Central memory CD4-positive, alpha-beta T cell (primary cell): ENCODE results near the gene RETN.
A peak's percentile ranks its signal among the peaks of the same experiment; 100 is the strongest.

ENCODE experiments used
- DNase-seq: peaks from one replicate; pipeline ENCODE4 v3.0.0; 2022
- total RNA-seq, 3 experiments: gene quantifications; one replicate each; lab custom pipeline; 2026; lab: John Stamatoyannopoulos, UW

RETN gene
- 0 reads per million in 3 experiments for total RNA-seq

- DNase-seq: no peak
Observed at GRCh38 chr19:7668842-7669241, at the start of gene RETN. Gene RETN, plus strand, starts transcription at chr19:7669049. Its CDS starts 278 bp downstream, at chr19:7669327.

GRCh38 chr19:7619671-7620441, 49.0 kb upstream of the RETN start:
- no peak for DNase-seq

DNA sequence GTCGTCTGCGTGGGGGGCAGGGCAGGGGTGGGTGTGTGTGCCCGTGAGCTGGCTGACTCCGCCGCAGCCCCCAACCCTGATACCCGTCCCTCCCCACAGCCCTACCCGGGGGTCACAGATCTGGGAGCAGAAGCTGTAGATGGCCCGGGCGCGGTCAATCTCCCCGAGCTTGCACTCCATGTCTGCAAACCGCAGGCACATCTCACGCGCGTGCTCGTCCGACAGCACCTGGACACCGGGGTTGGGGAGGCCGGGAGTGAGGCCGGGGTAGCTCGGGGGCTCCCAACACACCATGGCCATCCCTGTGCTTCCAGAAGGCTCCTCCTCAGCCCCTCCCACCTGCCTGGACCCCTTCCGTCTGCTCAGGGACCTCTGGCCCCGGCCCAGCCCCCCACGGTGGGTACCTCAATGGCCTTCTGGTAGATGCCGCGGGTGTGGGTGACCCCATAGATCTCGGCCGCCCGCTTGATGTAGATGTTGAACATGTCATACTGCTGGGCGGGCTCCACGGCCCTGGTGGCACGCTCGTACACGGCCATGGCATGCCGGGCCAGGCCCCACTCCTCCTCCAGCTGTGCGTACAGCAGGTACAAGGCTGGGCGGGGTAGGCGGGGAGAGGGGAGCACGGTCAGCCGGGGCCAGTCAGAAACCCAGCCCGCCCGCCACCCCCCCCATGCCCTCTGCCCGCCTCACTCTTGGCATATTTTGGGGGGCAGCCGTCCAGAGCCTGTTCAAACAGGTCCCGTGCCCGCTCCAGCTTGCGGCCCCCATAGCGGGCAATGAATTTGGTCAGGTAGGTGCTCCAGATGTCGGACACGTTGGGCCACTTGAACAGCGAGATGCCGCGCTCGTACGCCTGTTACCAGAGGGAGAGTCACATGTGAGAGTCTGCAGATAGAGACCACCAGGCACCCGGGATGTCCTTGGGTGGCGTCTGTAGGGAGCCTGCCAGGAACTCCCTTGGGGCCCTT, 48.1 kb upstream of the RETN start:
- no peak for DNase-seq

DNA sequence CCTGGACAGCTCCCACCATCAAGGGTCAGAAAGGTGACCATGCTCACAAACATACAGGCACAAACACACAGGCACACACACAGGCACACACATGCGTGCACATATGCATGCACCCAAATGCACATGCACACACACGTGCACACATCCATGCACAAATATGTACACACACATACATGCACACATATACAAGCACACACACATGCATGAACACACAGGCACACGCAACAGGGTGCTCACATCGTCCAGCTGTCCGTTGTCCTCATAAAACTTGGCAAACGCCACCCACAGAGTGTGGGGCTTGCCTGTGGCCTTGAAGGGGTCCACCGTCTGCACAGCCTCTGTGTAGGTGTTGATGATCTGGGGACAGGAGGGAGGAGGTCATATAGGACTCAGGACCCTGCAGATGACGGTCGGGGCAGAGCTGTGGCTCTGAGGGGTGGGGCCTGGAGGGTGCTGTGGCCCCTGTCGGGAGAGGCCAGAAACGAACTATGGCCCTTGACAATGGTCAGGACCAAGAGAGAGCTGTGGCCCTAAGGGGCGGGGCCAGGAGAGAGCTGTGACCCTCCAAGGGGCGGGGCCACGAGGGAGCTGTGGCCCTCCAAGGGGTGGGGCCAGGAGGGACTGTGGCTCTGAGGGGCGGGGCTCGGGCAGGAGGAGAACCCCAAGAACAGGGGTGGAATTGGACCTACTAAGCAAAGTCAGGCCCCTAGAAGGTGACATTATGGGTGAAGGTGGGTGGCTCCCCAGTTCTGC, 45.7 kb upstream of the RETN start:
- DNase-seq: no peak

- no peak for DNase-seq
Observed at GRCh38 chr19:7623725-7624603, 44.9 kb upstream of the RETN start.

- DNase-seq: no peak
Observed at GRCh38 chr19:7624810-7625209, 44.0 kb upstream of the RETN start.

DNA sequence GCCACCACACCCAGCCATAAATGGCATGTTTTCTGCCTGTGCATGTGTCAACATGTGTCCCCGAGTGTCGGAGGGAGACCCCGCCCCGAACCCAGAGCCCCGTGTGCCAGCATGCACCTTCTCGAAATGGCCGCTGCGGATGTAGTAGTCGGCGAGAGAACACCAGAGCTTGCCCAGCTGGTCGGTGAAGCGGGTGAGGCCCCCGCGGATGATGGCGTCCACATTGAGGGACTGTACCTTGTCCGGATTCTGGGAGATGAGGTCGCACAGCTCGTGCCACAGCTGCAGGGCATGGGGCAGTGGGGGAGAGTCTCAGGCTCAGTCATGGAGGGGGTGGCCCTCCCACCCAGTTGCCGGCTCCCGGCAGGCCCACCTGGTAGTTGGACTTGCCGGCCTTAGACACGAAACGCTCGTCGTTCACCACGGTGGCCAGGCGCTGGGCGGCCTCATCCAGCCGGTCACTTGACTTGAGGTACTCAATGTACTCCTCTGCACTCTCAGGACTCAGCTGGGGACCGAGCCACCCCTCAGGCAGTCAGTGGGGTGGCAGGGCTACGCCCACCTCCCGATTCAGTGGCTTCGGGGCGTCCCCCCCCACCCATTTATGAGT, 43.0 kb upstream of the RETN start:
- no peak for DNase-seq

- DNase-seq: no peak
Observed at GRCh38 chr19:7627166-7627565, 41.7 kb upstream of the RETN start.

DNA sequence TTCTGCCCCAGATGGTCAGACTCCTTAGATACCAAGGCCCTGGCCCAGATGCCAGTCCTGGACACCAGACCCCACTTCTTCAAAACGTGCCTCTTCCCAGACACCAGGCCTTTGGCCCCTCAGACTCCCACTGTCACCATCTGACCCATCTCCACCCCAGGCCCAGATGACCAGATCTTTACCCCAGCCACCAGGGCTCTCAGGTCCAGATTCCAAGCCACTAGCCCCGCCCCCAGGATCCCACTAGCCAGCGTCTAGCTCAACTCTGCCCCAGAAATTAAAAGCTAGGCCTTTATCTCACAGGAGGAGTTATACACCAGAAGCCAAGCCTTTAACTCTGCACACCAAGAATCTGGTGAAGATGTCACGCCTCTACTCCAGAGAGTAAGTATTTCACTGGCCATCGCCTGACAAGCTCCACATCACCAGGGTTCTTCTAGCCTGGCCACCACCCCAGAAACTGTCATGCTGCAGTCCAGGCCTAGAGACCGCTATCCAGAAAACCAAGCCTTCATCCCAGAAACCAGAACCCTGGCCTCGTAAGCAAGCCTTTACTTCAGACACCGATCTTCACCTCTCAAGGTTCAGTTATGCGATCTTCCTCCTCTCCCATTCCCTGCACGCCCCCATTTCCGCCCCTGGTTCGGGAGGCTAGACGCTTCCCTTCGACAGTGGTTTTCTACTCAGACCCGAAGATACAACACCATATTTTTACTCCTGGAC, 40.1 kb upstream of the RETN start:
- no peak for DNase-seq

DNA sequence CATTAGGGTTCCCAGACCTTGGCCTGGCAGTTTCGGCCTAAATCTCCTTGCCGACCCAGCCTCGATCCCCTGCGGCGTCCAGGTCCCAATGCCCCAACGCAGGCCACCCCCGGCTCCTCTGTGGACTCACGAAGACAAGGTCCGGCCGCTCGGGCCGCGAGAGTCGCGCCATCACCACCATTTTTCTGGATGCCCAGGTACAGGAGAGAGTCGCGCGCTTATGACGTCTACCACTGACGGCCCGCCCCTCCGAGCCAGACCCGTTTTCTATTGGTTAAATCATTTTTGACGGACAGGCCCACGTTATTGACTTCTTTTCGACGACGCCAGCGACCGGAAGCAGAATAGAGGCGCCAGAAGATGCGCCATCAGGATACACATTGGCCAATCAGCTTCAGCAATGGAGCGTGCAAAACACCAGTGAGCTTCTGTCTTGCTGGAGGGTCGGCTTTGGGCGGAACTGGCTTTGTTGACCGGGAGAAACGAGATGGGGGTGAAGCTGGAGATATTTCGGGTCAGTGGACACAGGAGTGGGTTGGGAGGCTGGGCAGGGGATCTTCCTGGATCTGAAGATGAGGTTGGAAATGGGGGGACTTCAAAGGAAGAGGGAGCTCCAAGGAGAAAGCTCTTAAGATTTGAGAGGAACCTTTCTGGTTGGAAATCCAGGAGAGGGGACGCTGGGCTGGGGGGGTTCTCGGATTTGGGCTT, 39.3 kb upstream of the RETN start, which contains the start of the genes PET100 and XAB2:
Gene PET100 (plus strand): TSS at position 447 of the 708 bp plus-strand sequence. CDS start 41 bp downstream, at position 488.
Gene XAB2 (minus strand): TSS at position 199 of the 708 bp plus-strand sequence. CDS start 18 bp downstream, at position 181.
- peak; percentile 96 for DNase-seq

GRCh38 chr19:7631577-7631976, 37.3 kb upstream of the RETN start:
- DNase-seq: no peak

DNA sequence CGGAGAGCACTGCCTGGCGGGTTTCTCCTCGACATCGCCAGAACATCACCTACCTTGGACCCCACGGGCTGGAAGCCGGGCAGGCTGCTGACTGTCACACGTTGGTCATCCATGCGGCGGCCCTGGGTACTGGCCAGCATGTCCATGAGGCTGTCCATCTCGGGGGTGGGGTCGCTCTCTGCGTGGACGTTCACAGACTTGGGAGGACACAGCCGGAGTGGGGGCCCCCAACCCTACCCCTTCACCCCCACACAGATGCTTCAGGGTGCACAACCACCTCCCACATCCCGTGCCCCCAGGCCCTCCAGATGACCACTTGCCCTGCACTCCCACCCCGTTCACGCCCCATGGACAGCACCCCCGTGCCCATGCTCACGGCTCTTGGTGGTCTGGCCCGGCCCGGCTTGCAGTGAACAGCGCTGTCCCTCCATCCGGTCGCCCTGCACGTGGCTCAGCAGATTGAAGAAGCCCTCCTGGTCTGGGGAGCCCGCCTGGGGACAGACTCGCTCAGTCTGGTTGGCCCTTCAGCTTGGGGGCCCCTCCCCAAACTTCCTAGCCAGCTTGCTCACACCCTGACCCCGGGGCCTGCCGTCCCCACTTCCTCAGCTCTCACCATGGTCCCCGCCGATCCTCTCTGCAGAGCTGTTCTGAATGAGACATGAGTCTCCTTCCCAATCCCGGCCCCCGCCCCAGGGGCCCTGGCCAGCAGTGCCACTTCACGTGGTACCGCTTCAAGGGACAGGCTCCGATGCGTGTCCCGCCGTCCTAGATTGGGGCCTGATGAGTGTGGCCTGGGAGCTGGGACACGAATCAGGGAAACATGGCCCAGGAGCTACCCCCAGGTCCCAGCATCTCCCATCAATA, 36.3 kb upstream of the RETN start:
- DNase-seq: no peak

GRCh38 chr19:7633698-7634097, 35.2 kb upstream of the RETN start, which contains the start of gene PCP2:
Gene PCP2, minus strand, starts transcription at chr19:7633719. Its CDS starts 262 bp downstream, at chr19:7633457.
- no peak for DNase-seq

GRCh38 chr19:7635670-7636069, 33.2 kb upstream of the RETN start:
- no peak for DNase-seq

DNA sequence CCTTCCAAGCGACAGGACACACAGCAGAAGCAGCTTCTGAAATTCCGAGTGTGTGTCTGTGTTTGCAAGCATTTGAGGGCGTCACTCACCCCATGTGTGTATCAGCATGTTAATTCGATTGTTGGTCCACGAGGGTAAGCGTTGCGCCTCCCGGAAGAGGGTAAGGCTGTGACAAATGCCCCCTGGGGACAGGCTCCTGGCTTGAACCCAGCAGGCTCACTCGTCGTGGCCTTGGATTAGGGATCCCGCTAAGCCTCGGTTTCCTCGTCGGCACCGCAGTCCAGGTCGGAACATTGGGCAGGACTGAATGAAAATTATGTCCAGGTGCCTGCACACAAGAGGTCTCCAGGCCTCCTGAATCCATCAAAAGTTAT, 32.5 kb upstream of the RETN start:
- DNase-seq: no peak

GRCh38 chr19:7636691-7637373, 32.0 kb upstream of the RETN start, which contains the start of gene STXBP2:
Gene STXBP2, plus strand, starts transcription at chr19:7637110. Its CDS starts 40 bp downstream, at chr19:7637150.
- DNase-seq: peak; percentile 90

DNA sequence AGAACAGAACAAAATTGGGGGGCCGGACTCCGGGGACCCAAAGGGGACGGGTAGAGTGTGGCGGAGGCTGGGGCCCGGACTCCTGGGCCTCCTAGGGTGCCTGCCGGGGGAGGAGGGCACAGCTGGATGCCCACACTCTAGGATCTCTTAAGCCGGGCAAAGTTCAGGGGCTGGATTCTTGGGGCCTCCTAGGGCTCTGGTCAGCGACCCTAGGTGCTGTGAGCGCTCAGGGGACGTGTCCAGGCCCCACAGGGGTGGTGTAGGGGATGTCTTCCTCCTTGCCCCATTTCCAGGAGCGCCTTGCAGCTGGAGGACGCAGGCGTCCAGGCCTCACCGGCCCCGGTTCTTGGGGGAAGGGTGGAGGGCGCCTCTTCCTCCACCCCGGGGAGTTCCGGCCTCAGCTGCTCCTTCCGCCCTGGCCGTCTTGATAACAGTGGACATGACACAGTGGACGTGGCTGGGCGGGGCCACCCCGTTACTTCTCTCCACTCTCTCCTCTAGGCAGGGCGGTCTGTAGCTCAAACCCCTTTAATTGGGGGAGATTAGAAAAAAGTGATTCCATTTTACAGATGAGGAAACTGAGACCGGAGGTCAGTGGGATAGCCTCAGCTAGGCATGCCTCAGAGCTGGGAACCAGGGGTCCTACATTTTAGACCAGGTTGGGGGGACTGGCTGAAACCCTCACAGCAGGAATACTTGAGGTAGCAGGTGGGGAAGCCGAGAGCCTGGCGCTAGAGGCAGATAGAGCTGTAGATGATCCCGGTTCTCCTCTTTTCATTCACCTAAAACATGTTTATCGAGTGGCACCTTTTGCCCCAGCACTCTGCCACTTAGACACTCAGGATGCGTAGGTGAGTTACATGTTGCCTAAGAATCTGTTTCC, 31.2 kb upstream of the RETN start:
- DNase-seq: no peak
